GF-D8 (cell line): ENCODE measurements around the gene PRRC2C.
"Not testable (repeated sequence)": the region's sequence is repeated elsewhere in the genome, so short reads cannot be mapped to it uniquely, and the experiment has no call there.

Source experiments
- DNase-seq: peaks from one replicate; lab custom pipeline; 2025; lab: John Stamatoyannopoulos, UW

The PRRC2C gene

DNA sequence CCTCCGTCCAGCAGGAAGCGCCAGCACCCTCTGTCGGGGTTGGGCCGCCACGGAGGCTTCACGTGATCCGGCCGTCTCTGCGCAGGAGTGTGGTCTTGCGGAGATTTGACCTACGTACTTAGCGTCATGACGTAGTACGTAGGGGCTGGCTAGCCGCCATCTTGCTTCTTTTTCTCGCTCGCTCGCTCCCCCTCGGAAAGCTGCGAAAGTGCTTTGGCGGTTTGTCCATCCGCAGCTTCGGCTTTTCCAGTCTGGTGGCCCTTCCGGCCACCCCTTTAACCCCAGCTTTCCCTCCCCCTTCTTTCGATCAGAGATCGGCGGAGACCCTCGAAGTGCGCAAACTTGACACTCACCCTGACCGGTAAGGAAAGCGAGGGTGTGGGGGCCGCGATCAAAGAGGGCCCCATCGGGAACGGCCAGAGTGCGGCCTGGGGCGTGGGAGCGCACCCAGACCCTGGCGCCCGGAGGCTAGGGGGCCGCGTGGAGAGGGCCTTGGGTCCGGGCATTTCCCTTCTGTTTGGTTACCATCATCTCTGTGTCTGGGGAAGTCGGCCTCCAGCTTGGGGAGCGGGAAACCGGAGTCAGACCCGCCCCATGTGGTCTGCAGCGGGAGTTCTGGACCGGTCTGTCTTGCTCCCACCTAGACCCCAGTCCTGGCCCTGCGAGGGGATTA is at the start of gene PRRC2C:
Gene PRRC2C, plus strand, starts transcription at position 156 of the 673 bp plus-strand sequence. CDS start 26,559 bp downstream, outside the sequence.
- DNase-seq = peak; percentile 90

DNA sequence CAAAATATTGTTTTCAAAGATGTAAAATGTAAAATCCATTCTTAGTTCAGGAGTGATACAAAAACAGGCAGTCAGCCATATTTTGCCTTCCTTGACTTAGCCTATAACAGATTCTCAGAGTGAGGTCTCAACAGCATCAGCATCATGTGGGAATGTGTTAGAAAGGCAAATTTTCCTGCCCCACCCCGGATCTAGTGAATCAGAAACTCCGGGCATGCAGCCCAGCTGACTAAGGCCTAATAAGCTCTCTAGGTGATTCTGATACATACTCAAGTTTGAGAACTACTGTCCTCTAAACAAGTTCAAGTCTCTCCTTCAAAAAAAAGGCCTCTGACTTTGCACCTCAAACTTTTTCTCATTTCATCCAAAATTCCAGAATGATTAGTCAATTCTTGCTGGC is 46.9 kb upstream of the PRRC2C start:
- no peak for DNase-seq

DNA sequence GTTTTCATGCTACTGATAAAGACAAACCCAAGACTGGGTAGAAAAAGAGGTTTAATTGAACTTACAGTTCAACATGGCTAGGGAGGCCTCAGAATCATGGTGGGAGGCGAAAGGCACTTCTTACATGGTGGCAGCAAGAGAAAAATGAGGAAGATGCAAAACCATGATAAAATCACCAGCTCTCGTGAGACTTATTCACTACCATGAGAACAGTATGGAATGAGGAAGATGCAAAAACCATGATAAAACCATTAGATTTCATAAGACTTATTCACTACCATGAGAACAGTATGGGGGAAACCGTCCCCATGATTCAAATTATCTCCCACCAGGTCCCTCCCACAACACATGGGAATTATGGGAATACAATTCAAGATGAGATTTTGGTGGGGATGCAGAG is 45.1 kb upstream of the PRRC2C start:
- not testable (repeated sequence) for DNase-seq

DNA sequence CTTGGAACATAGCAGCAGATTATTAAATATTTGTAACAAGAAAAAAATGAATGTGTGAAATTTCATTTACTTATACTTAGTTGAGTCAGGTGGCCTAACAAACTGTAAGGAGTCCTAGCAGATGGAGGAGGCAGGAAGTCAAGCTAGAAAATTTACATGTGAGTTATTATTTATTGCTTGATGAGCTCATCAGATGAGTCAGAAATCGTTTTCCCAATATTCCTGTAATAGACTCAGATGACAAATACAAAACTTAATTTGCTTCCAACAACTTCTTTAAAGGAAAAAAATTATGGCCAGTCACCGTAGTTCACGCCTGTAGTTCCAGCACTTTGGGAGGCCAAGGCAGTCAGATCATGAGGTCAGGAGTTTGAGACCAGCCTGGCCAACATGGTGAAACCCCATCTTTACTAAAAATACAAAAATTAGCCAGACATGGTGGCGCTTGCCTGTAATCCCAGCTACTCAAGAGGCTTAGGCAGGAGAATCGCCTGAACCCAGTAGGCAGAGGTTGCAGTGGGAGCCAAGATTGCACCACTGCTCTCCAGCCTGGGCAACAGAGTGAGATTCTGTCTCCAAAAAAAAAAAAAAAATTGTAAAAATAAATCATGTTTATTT is 43.9 kb upstream of the PRRC2C start:
- not testable (repeated sequence) for DNase-seq

DNA sequence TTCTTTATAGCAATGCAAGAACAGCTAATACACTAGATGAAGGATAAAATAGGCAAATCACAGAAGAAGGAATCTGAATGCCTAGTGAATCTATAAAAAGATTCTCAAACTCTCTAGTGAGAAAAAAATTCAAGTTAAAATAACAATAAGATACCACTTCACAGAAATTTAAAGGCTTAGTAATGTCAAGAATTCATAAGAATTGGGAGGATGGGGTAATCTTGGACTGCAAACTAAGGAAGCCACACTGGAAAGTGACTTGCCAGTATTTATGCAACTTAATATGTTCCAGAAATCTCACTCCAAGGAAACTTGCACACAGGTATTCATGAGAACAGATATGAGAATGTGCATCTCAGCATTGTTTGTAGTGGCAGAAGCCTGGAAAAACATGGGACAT is 38.9 kb upstream of the PRRC2C start:
- DNase-seq = no peak

DNA sequence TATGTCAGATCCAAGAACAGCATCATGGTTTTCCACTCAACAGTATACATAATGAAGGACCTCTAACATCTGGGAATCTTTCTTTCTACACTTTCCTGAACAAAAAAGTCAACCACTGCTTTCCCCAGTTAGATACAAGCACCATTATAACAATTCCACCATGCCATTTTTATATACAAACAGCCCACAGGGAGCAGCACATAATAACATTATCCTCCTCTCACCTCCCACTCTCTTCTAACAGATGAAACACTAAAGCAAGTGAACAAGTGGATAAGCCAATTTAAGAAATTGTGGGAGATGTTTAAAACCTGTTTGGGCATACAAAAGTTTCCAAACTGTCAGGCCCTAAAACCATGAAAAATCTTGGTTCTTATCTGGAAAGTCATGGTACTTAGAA is 29.4 kb upstream of the PRRC2C start:
- DNase-seq = no peak

DNA sequence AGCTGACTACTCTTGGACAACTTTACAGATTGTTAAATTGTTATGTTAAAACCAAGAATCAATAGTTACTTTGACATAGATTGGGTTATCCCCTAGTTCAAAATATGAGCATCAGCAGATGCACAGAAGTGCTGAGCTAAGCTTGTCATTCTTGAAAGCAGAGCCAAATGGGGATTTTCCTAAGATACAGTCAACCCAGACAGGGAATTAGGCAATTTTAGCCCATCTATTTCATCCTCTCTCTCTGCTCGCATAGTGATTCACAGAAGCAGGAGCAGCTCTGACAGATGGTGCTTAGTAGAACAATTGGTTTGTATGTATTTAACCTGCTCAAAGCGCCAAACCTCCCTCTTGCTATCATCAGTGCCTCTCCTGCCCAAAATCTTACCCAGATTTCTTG is 27.9 kb upstream of the PRRC2C start:
- no peak for DNase-seq

DNA sequence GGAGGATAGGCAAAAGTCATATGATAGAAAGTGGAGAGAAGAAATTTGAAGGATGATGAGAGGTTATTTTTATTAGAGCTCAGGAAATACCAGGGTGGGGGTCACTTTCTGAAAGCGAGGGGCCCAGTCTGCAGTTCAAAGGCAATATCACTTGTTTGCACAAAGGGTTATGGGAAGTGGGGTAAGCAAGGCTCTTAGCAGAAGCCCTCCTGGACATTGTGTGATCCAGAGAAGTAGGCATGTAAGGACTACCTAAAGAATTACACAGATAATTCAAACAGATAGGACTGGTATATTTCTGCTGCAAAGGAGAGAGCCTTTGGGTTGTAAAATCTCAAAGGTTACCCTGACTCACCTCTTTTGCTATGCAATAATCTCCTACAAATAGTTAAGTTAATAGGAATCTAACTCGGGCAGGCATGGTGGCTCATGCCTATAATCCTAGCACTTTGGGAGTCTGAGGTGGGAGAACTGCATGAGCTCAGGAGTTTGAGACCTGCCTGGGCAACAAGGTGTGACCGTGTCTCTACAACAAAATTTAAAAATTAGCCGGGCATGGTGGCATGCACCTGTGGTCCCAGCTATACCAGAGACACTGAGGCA is 25.2 kb upstream of the PRRC2C start:
- DNase-seq = no peak

DNA sequence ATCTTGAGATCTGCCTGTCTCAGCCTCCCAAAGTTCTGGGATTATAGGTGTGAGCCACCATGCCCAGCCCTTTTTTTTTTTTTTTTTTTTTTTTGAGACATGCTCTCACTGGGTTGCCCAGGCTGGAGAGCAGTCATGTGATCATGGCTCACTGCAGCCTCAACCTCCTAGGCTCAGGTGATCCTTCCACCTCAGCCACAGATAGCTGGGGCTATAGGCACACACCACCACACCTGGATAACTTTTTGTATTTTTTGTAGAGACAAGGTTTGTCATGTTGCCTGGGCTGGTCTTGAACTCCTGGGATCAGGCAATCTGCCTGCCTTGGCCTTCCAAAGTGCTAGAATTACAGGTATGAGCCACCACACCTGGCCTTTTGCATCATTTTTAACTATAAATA is 17.7 kb upstream of the PRRC2C start:
- no peak for DNase-seq

DNA sequence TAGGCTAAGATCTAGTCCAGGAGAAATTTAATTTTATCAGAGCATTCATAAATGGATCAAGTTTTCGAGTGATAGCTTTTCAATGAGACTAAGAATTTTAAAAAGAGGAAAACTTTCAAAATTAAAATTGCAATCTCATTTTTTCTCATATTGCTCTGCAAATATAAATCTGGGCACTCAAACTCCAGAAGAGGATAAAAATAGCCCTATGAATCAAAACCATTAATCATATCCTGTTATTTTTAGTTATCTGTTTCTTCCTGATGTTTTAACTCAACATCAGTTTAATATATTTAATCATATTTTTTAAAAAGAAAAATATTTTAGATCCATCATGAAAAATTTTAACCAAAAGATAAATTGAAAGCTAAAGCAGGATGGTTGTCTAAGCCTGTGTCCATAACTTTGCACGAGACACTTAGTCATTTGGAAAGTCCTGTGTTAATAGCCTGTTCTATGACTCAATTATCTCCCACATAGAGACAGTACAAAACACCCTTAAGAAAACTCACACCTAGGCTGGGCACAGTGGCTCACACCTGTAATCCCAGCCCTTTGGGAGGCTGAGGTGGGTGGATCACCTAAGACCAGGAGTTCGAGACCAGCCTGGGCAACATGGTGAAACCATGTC is 17.1 kb upstream of the PRRC2C start:
- no peak for DNase-seq

DNA sequence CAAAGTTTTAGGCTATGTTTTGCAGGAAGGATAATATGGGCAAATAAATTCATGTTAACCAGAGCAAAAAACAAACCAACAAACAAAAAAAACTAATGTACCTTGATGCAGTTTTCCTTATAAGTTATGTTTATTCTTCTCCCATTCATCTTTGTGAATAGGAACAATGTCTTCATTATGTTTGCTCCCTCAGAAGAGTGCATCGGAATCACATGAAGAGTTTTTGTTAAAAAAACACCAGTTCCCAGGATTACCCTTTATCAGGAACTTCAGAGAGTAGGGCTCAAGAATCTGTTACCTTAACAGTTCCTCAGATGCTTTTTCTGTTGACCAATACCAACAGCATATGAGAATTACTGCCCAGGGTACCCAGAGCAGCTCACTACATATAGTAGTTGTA is 14.6 kb upstream of the PRRC2C start:
- no peak for DNase-seq

DNA sequence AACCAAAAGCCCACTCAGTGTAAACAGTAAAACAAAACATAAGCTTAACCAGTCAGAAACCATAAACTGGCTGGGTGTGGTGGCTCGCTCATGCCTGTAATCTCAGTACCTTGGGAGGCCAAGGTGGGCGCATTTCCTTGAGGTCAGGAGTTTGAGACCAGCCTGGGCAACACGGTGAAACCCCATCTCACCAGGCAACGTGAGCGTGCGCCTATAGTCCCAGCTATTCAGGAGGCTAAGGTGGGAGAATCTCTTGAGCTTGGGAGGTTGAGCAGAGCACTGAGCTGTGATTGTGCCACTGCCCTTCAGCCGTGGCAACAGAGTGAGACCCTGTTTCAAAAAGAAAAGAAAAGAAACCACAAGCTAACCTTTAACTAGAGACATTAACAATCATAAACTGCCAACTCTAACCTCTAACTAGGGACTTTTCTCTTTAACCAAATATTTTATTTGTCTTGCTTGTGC is 13.1 kb upstream of the PRRC2C start:
- no peak for DNase-seq

DNA sequence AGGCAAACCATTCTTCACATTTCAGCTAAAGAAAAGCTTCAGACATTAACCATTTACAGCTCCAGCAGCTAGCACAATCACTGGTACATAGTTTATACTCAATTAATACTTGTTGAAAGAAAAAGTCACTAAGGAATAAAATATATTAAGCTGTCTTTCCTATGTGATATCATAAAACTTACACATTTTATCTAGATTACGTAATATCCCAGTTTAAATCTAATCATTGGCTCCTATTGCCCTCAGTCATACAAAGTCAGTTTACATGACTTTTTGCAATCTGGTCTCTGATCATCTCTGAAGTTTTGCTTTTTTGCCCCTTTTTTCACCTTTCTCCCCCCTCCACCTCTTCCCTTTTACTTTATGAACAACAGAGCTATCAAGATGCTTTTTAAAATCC is 8.5 kb upstream of the PRRC2C start:
- no peak for DNase-seq

DNA sequence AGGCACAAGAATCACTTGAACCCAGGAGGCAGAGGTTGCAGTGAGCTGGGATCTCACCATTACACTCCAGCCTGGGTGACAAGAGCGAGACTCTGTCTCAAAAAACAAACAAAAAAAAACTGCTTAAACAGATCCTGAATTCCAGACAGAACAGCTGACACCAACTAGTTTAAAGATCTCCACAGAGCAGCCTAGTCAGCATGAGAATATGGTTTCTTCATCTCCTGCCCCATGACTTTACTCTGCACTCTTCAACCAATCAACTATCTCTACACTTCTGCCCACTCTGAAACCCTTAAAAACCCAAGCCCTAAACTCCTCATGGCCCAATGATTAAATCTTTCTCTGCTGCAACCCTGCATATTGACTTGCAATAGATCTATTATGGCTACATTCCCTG is 7.5 kb upstream of the PRRC2C start:
- DNase-seq = no peak

DNA sequence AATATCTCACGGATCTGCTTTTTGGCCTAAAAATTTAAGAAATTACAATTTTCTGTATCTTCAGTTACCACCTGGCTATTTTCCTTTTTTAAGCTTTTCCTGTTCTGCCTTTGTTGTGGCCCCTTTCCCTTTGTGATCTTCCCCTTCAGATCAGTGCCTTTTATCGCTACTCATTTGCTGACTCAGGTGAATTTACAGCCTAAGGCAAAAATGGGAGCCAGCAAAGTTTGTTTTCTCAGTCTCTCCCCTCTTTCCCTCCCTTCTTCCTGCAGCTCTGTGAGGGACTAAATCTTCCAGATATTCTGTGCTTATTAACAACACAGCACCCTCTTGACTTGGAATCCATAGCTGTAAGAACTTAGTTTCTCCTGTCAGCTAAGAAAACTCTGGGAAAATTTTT is 5.3 kb upstream of the PRRC2C start:
- DNase-seq = no peak

DNA sequence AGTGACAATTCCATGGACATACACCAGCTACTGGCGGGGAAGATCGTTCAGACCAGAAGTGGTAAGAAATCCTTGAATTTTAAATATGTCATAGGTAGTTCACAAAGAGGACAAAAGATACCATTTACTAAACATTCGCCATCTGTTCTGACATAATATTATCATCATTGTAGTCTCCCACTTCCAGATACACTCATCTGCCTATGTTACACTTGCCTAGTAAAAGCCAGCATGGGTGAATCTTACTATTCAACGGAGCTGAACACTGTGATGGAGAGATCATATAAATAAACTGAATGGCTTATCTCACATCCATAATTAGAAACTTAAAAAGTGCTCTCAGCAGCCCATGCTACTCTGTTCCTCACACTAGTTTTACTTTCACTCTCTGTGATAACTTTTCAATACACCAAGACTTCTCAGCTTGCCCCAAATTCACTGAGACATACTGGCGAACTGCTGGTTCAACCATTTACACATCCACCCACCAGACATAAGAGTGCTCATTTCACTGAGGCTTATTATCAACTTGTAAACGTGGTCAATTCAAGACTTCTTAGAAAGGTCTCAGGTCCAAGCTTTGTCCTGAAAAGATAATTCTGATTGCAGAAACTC is 463 bp upstream of the PRRC2C start:
- no peak for DNase-seq

DNA sequence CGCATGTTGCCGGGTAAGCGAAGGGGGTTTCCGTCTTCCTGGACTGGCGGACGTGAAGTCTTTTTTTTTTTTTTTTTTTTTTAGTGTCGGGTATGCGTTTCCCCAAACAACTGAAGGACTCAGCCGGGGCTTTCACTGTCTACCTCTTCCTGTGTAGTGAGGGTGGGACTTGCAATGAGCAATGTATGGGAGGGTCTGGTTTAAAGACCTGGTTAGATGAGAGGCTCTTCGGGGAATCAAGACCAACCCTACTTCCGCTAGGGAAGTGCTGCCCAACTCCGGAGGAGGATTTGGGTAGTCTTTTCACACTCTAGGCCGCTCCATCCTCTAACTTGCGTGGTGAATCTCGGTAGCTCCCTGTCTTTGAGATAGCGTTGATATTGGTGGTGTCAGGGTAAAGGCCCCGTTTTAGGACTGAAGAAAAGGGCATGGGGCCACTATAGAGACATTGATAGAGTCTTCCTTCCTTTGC is 754 bp downstream of the PRRC2C start:
- peak; percentile 23 for DNase-seq

DNA sequence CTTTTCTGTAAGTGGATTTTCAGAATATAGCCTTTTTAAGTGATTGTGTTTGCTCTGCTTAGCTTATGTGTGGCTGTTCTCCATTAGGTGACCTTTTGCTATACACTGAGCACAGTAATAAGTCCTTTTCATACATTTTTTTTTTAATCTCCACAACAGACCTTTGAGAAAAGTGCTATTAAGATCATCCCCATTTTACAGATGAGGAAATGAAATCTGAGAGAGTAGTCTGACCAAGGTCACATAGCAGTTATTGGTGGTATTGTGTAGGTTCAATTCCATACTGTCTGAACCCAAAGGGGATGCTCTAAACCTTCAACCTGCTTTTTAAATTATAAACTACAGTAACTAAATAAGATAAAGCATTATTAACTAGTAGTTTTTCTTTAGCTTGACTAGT is 1.7 kb downstream of the PRRC2C start:
- no peak for DNase-seq

DNA sequence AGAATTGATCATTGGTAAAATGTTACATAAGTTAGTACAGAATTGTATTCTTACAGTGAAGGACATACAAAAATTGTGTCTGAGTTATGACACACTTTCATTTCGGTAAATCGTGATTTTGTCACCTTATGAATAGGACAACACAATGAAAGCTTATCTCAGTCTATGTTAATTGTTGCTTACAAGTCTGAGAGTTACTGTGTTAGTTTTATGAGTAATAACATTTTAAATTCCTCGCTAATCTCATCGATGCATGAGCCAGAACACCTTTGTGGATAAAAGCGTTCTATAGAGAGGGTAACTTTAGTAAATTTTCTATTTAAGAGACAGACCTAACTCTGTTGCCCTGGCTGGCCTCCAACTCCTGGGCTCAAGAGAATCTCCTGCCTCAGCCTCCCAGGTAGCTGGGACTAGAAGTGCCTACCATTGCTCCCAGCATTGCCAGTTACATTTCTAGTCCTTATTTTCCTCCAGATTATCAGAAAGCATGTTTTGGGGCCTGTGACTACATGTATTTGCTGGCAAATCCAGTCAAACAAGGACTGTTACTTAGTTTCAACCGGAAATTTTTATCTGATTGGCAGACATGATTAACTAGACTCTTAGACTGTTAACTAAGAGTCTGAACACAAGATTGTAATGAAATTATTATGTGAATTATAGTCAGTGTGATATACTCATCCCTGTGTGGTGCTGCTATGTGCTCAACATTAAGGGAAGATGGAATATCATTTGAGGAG is 3.0 kb downstream of the PRRC2C start:
- no peak for DNase-seq

DNA sequence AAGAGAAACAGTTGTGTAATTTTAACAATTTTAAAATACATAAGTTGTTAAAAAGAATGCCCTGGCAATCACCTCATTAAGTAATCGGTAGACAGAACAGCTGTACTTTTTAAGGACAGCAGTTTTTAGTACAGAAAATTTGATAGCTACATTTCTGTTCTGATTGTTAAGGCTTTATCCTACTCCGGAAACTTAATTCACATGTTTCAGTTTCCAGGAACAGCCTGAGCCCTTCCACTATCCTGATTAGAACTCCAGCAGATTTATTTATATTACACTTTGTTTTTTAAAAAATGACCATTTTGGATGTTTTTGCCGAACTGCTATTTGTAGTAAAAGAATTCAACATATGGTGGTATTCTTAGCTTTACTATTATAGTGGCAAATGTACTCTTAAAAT is 8.7 kb downstream of the PRRC2C start:
- DNase-seq = no peak

DNA sequence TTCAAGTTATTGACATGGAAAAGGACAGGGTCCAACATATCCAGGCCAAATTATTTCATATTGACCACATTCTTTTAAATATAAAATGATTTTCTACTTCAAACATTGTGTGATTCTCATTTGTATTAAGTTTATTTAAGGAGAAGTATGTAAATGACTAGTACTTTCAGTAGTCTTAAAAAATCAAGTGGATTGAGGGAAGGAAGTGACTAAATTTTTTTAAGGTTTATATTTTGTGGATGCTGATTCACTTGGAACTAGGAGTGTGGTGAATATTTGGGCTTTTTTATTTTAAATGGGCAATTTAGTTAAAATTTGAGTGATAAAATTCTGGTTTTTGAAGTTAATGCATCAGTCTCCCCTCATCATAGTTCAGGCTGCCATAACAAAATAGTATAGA is 10.1 kb downstream of the PRRC2C start:
- DNase-seq = no peak

DNA sequence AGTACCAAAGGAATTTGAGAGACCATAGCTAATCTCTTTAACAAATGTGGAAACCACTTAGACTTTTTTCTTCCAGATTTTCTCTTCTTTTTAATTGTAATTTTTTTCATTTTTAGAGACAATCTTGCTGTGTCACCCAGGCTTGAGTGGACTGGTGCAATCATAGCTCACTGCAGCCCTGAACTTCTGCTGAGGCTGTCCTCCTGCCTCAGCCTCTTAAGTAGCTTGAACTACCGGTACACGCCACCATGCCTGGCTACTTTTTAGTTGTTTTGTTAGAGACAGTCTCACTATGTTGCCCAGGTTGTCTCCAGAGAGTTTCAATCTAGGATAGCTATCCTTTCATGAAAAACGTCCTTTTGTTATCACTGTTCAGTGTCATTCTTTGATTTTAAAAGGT is 15.0 kb downstream of the PRRC2C start:
- no peak for DNase-seq
